Measurements from ENCODE around the gene AAK1. TPM values are rescaled to one million over a fixed set of nuclear protein-coding genes. Genes with fewer than 3 reads are reported as not detected.
A peak's percentile ranks its signal among the peaks of the same experiment; 100 is the strongest.

The AAK1 gene
- total RNA-seq, 3 donors from 2014 or later, result 62.4 to 68.4 (median 66.2) TPM

GRCh38 chr2:69572641-69573040, 70.9 kb downstream of the AAK1 start:
- peaks cover 4% of the 10 kb centered on the region for H3K4me1 ChIP-seq (ENCODE audit: low read depth)

GRCh38 chr2:69571189-69571588, 72.3 kb downstream of the AAK1 start:
- H3K4me3 ChIP-seq, result no peak overlapping the region
- H3K4me1 ChIP-seq (ENCODE audit: low read depth), result peaks cover 12% of the 10 kb centered on the region
- no peak for ATAC-seq
- TF ChIP-seq CTCF (IDR thresholded peaks at IDR 0.05), result no peak
- intact Hi-C loops (cut with DNase I, micrococcal nuclease), result no loop called here
- DNase-seq, result no peak
- H3K36me3 ChIP-seq (ENCODE audit: low read depth), result no peaks in the 10 kb centered on the region
- H3K9me3 ChIP-seq, result no peaks in the 10 kb centered on the region

More at GRCh38 chr2:69572641-69573040, 70.9 kb downstream of the AAK1 start:
- Histone ChIP-seq H3K36me3 (ENCODE audit: low read depth) (no peaks in the 10 kb centered on the region), H3K4me3 (no peak overlapping the region), H3K9me3 (no peaks in the 10 kb centered on the region)
- ATAC-seq (no peak), DNase-seq (no peak)
- intact Hi-C loops (cut with DNase I, micrococcal nuclease), result no loop called here
- TF ChIP-seq CTCF (IDR thresholded peaks at IDR 0.05), result no peak

- no peaks in the 10 kb centered on the region for H3K36me3 ChIP-seq (ENCODE audit: low read depth)
- no peak for TF ChIP-seq CTCF (IDR thresholded peaks at IDR 0.05)
- peaks cover 13% of the 10 kb centered on the region for H3K4me1 ChIP-seq (ENCODE audit: low read depth)
- H3K4me3 ChIP-seq, result no peak overlapping the region
- no peak for ATAC-seq
- no peak for DNase-seq
- intact Hi-C loops (cut with DNase I, micrococcal nuclease), result no loop called here
- no peaks in the 10 kb centered on the region for H3K9me3 ChIP-seq
These were observed 73.1 kb downstream of the AAK1 start for GRCh38 chr2:69570474-69570873.

- Histone ChIP-seq H3K9me3 (no peaks in the 10 kb centered on the region), H3K4me3 (no peak overlapping the region), H3K4me1 (ENCODE audit: low read depth) (peaks cover 27% of the 10 kb centered on the region), H3K36me3 (ENCODE audit: low read depth) (no peaks in the 10 kb centered on the region)
- TF ChIP-seq CTCF (IDR thresholded peaks at IDR 0.05), result no peak
- intact Hi-C loops (cut with DNase I, micrococcal nuclease), result loop anchor here (10.0 kb wide), 2 partner anchors 77 to 147 kb away; partner anchors contain the start of gene AAK1 (in 1 of the 2)
- no peak for DNase-seq
- ATAC-seq, result no peak
These were observed 75.6 kb downstream of the AAK1 start for GRCh38 chr2:69567909-69568300.

- ATAC-seq, result peak; percentile 78
- Histone ChIP-seq H3K36me3 (ENCODE audit: low read depth) (no peaks in the 10 kb centered on the region), H3K4me3 (no peak overlapping the region), H3K9me3 (no peaks in the 10 kb centered on the region), H3K4me1 (ENCODE audit: low read depth) (peaks cover 27% of the 10 kb centered on the region)
- no peak for TF ChIP-seq CTCF (IDR thresholded peaks at IDR 0.05)
- intact Hi-C loops (cut with DNase I, micrococcal nuclease), result loop anchor here (10.0 kb wide), 2 partner anchors 77 to 147 kb away; partner anchors contain the start of gene AAK1 (in 1 of the 2)
- no peak for DNase-seq
These were observed 76.2 kb downstream of the AAK1 start for GRCh38 chr2:69567157-69567908.
